Stimulated activated CD8-positive, alpha-beta memory T cell treated with anti-CD3 and anti-CD28 coated beads, Interleukin-15, amount 100 ng/mL, for 24 hours (primary cell): ENCODE measurements around the gene MED16.
"Not testable (repeated sequence)": the region's sequence is repeated elsewhere in the genome, so short reads cannot be mapped to it uniquely, and the experiment has no call there.

Experiments used
- DNase-seq: peaks from one replicate; pipeline ENCODE4 v3.0.0-alpha.2; 2020; ENCODE audit warnings: low read depth

The MED16 gene

GRCh38 chr19:854549-854948 is 38.4 kb downstream of the MED16 start:
- DNase-seq, result no peak

GRCh38 chr19:853614-854220 is 39.3 kb downstream of the MED16 start:
- not testable (repeated sequence) for DNase-seq

GRCh38 chr19:853014-853585 is 39.9 kb downstream of the MED16 start:
- no peak for DNase-seq

- no peak for DNase-seq
Observed at GRCh38 chr19:852136-853013, 40.6 kb downstream of the MED16 start, which contains the start of gene ELANE. Gene ELANE (plus strand): TSS chr19:852303. CDS start chr19:852329, 26 bp downstream.

- DNase-seq, result no peak
Observed at GRCh38 chr19:850979-851335, 42.0 kb downstream of the MED16 start.

GRCh38 chr19:850221-850978 is 42.6 kb downstream of the MED16 start:
- no peak for DNase-seq

GRCh38 chr19:849195-849594 is 43.8 kb downstream of the MED16 start:
- not testable (repeated sequence) for DNase-seq

- no peak for DNase-seq
Observed at GRCh38 chr19:848386-848921, 44.5 kb downstream of the MED16 start.

GRCh38 chr19:845707-846521 is 47.1 kb downstream of the MED16 start:
- no peak for DNase-seq

GRCh38 chr19:844546-844971 is 48.4 kb downstream of the MED16 start:
- DNase-seq, result no peak

GRCh38 chr19:843836-844545 is 49.0 kb downstream of the MED16 start:
- no peak for DNase-seq

- no peak for DNase-seq
Observed at GRCh38 chr19:843180-843835, 49.7 kb downstream of the MED16 start.

GRCh38 chr19:842802-843179 is 50.2 kb downstream of the MED16 start:
- not testable (repeated sequence) for DNase-seq

- DNase-seq, result no peak
Observed at GRCh38 chr19:840519-841206, 52.3 kb downstream of the MED16 start, which contains the start of gene PRTN3. Gene PRTN3 (plus strand): TSS chr19:840999. CDS start chr19:841009, 10 bp downstream.

GRCh38 chr19:835210-835810 is 57.7 kb downstream of the MED16 start:
- no peak for DNase-seq

GRCh38 chr19:834216-834615 is 58.8 kb downstream of the MED16 start:
- DNase-seq, result no peak

- no peak for DNase-seq
Observed at GRCh38 chr19:831407-832369, 61.3 kb downstream of the MED16 start.
